Stimulated activated CD8-positive, alpha-beta memory T cell treated with anti-CD3 and anti-CD28 coated beads, Interleukin-15, amount 100 ng/mL, for 1 hour (primary cell): Measurements from ENCODE around the gene CPEB2.

ENCODE experiments used
- DNase-seq: peaks from one replicate; pipeline ENCODE4 v3.0.0-alpha.2; 2020; ENCODE audit warnings: low read depth

The CPEB2 gene

DNA sequence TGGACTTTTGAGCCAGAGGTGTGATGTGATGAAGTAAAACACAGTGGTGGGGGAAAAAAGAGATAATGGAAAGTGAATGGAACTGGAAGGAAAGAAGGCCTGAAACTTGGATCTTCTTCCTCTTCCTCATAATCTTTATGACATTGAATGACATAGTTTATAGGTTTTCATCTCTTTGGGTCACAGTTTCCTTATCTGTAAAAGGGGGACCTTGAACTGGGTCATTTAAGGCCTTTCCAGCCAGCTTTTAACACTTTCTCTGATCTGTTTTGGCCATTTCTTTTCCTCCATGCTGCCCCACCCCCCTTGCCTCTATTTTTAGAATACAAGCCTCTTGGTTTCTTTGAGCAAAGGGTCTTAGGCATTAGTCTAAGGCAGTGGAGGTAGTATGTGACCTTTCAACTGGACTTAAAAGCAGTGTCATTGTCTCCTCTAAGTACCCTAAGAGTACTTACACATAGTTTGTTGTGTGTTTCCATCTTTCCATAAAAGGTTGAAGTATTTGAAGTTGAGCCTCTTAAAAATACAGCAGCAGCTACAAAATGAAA is 7.8 kb downstream of the CPEB2 start:
- no peak for DNase-seq

DNA sequence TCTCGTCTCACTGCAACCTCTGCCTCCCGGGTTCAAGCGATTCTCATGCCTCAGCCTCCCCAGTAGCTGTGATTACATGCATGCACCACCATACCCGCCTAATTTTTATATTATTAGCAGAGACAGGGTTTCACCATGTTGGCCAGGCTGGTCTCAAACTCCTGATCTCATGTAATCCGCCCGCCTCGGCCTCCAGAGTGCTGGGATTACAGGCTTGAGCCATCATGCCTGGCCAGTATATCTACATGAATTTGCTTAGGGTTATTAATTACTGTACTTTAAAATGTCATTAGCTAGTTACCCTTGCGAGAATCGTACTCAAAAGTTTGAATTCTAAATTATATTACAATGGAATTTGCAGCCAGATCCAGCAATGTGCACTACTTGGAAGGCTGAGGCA is 8.9 kb downstream of the CPEB2 start:
- DNase-seq: no peak

DNA sequence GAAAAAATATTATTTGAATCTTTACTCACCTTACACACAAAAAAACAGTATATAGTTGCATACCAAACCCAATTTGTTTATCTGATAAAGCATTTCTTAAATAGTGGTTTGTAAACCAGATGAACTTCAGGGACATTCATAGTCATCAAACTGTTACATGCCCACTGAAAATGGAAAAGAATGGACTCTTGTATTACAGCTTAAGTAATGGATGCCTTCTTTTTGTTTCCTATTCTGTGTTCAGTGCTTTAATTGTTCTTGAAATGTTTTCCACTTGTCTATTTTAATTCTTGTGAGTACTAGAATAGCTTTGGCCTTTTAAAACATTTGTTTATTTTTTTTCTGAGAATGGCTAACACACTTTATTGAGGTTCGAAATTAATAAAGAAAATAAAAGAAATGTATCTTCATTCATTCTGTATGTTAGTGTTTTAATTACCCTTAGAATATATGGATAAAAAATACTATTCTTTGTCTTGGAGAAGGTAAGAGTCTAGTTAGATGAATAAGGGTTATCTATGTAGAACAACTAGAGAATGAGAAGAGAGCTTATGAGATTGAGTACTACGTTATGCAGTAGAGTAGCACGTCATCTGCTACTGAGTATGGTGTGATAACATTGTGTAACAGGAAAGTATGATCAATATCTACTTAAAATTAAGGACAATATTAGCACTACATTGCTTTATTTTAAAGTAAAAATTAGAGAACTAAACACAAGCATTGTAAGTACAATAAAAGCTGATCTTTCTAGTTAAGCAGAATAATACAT is 9.9 kb downstream of the CPEB2 start:
- no peak for DNase-seq

DNA sequence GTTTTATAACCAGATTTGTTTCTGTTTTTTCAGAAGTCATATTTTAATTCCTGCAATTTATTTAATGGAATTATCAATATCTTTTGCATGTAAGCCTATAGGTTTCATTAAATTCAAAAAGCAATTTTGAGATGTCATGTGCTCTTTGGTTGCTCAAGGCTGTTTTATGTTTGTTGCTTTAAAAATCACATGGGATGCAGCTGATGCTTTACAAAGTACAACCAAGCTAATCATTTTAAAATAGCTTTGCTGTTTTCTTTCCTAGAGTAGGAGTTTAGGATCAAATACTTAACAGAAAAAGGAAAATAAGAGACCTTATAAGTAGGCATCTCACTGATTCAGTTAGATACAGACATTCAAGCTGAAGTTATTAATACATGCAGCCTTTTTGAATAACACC is 11.3 kb downstream of the CPEB2 start:
- DNase-seq: no peak

DNA sequence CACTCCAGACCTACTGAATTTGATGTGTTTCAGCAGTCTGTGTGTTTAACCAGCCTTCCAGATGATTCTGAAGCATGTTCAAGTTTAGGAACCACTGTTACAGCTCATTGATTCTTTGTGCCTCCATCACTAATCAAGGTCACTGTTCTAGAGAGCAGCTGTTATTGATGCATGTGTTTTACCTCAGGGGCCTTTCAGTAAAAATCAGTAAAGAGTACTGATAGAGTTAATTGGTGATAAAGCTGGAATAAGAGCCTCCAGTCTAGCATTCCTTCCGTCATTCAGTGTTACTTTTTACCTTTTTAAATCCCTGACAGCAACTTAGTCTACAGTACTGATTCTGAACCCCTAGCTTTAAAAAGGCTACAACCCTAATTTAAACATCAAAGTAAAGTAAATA is 12.9 kb downstream of the CPEB2 start:
- no peak for DNase-seq

DNA sequence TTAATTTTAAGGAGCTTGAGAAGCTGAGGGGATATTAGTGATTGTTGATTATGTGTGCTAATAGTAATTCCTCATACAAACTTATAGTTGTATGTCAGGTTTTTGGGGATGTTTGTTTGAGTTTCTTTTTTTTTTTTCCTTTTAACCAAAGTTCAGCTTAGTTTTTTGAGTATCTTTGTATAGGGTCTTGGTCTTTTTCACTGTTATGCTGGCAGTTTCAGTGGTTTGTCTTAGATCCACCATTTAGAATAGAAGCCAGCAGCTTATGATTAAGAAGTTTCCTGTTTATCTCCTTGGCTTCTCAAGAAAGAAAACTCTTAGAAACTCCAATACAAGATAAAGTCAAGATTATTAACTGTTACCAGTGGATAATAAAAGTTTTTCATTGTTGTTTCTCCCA is 16.1 kb downstream of the CPEB2 start:
- DNase-seq: no peak

DNA sequence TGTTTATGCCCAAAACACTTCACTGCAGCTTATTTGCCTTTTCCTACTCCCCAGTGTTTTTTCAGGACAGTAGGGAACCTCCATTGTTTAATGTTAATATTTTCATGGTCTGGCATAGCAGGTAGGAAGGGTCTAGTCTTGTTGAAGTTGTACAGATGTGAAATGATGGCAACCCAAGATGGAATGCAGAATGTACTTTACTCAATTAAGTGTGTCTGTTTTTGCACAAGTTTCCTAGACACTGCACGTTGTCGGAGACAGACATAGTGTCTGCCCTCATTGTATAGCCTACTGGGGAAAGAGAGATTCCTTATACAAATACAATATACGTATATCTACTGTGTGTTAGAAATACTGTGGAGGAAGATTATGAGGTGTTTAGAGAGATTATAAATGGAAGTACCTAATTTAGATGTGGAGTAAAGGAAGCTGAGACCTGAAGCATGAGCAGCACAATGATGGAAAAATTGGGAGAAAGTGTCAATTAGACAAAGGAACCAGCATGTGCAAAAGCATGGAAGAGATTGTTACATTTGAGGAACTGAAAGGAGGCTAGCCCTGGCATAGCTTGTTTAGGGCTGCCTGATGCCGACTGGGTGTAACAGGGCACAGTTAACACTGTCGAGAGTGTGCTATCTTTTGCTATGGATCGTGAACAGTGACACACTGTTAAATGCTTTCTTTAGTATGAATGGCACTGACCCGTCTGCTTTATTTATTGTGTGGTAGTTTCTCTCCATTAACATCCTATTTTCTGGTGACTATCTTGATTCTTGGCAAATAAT is 18.4 kb downstream of the CPEB2 start:
- no peak for DNase-seq

DNA sequence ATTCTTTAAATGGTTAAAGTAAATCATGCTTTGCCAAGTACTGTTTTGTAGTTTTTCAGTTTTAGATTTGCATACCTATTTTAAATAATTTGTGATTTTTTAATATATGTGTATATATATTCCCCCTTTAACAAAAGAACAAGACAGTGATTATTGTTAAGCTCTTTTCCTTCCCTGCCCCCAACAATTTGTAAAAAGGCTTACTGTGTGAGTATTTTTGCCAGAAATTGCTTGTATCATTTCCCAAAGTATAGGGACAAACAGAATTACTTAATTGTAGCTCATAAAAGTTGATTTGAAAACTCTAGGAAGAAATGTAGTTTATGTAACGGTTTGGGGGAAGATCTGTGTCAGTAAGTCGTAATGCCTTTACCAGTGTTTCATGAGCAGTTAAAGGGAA is 19.0 kb downstream of the CPEB2 start:
- no peak for DNase-seq

DNA sequence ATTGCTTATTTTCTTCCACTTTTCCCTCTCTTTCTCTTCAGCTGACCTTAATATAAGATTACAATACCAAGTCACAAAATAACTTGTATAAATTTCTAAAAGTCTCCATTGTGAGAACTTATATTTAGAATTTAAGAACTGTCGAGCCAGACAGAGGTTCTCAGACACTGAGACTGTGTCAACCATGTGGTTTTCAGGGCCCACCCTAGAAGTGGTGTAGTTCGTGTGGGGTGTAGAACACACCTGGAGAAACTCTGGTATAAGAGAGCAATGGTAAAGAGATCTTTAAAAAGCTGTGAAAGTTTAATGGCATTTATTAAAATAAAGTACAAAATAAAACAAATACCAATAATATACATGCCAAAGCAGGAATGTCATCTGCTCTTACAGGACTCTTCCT is 19.7 kb downstream of the CPEB2 start:
- DNase-seq: no peak

DNA sequence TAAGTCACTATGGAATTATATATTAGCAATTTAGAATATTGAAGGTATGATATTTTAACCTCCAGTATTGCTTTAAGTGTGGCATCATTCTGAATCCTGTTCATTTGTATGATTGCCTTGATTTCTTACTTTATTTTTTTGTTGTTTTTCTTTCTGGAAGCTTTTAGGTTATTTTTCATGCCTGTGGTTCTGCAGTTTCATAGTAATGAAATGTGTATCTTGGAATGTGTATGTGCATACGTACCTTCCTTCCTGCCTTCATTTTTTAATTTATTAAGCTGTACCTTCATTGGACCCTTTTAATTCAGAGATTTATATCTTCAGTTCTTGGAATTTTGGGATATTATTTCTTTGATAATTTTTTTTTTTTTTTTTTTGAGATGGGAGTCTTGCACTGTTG is 22.1 kb downstream of the CPEB2 start:
- DNase-seq: no peak

DNA sequence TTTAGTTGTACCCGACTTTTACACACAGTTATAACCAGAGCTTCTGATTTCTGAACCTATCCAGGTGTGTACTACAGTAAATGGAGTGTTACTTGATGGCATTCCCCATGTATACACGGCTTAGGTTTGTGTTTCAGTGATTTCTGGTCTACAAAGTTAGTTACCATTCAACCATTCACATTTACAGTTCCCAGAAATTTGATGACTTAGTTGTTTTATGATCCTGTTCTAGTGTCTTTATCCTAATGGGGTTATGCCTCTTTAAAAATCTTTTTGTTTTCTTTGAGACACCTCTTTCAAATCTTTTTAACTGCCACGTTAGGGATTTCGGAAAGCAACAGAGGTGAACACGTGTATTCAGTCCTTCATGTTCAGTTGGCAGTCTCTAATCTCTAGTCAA is 23.4 kb downstream of the CPEB2 start:
- DNase-seq: no peak

DNA sequence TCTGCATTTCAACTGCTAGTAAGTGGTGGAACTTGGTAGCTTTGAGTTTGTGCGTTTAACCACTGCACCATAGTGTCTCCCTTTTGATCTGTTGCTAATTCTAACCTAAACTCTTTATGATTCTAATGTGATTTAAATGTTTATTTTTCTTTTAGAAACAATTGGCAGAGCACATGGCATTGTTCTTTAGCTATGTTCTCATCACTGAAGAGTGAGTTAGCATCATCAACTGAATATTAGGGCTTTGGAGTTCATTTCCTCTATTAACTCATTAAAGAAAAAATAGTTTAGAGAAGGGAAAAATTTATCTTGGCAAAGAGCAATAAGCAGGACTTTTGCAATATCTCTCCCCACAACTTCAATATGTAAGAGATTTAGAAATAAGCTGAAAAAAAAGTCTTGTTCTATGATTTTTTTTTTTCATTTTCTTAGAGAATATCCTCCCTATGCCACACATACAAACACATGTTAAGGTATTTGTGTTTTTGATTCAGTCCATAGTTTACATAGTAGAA is 25.7 kb downstream of the CPEB2 start:
- no peak for DNase-seq

DNA sequence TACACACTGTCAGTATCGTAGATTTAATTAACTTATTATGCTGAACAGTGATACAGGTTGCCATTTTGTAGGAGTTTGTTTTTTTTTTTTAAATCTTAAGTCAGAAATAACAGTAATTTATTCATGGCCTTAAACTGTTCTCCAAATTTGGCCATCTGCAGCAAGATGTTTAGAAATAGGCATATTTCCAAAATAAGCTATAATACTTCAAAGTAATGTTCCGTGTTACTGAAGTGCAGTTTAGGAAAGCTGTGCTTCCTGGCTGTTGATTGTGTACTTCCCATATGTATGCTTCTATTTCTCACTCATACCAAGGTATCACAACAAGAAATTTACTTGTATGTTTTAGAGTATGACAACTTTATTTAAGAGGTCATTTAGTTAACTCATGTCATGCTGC is 28.9 kb downstream of the CPEB2 start:
- no peak for DNase-seq

DNA sequence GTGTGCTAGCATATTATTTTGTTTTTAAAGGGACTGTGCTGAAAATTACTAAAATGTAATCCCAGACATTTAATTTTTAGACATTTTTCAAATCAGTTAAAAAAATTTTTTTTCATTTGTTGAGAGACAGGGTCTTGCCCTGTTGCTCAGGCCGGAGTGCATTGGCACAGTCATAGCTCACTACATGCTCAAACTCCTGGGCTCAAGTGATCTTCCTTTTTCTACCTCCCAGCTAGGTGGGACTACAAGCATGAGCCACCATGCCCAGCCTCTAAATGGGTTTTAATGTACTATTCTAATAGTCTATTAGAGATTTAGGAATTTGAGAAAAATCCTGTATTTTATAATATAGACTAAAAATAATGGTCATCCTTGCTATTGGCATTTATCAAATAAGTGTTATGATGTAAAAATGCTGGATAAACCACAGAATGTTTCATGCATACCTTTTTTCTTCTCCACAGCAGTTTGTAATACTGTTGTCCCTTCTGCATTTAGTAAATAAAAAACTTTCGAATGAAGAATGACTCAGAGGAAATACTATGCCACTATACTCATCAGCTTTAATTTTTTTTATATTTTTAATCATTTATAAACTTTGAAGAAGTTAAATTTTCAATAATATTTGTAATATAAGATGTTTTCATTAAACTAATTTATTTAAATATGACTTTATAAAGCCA is 29.9 kb downstream of the CPEB2 start:
- no peak for DNase-seq

DNA sequence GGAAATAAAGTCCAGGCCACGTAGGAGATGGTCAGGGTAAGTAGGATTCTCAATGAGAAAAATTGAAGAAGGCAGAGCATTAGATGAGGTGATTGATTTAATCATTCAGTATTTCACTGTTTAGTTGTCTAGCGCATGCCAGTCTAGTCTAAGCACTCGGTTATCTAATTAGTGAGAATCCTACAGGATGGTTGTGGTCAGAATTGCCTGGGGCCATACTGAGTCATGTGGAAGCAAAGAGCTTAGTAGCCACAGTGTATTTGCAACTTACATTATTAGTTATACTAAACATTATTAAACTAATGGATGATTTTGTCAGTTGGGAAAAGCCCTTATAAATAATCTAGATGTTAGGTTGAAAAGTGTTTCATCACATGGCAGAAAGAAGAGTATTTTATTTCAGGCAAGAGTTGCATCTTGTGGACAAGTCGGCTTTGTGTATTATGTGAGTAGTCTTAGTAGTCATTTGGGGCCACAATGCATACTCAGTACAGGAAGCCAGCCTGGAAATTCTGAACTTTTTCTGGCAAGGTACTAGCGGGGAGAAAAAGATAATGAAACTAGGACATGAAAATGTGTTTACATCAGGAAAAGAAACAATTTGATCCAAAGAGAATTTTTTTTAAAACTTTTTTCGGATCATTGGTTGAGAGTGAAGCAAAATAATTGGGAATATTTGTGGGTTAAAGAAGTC is 31.9 kb downstream of the CPEB2 start:
- no peak for DNase-seq

DNA sequence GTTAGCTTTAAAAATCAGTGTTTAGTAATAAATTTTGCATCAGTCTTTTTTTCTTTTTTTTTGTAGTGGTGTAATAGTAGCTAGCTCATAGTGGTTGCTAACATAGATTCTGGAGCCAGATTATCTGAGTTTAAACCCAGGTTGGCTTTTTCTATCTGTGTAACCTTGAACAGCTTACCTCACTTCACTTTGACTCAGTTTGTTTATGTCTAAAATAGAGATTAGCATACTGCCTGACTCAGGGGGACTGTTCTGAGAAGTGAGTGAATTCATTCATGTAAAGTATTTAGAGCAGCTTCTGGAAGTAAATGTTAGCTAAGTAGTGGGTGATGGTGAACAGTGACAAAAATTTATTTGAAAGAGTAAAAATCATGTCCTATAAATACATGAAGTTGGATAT is 32.9 kb downstream of the CPEB2 start:
- DNase-seq: no peak

DNA sequence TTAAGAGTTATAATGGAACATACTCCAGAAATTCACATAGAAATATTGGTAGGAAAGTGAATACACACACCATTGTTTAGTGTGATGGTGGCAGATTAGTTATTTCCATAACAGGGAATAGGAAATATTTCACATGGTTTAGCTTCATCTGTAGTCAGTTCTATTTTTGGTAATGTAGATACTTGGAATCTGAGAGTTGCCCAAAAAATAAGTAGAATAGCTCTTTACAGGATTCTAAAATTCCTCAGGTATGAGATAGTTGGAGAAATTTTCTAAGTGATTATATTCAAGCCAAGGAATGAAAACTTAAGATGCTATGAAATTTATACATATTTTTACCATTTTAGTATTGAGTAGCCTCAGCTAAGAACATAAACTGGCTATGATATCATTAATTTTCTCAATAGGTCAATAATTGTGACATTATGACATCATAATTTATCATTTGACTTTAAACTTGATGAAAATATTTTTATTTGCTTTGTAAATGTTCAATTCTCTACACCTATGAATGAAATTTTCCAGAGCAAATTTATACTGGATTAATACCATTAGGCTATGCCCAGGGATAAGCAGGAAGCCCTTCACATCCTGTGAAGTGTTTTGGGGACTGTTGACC is 35.8 kb downstream of the CPEB2 start:
- DNase-seq: no peak

DNA sequence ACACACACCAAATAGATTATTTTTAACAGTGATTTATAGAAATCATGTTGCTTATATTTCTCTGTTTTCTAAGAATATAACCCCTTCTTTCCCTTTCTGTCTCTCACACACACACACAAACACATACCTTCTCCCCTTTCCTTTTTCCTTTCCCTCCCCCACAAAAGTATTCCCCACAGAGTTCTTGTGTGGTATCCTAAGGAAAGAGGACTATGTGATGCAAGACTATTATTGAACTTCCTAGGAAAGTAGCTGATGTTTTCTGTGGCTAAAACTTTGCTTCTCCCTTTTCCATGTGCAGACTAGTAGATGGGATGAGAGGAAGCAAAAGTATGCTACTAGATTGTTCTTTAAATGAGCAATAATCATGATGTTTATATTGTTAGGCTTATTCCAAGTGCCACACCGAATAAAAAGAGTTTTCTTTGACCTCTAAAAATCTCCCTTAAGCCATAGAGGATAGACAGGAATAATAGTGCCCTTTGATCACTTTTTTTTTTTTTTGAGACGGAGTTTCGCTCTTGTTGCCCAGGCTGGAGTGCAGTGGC is 38.7 kb downstream of the CPEB2 start:
- DNase-seq: no peak

DNA sequence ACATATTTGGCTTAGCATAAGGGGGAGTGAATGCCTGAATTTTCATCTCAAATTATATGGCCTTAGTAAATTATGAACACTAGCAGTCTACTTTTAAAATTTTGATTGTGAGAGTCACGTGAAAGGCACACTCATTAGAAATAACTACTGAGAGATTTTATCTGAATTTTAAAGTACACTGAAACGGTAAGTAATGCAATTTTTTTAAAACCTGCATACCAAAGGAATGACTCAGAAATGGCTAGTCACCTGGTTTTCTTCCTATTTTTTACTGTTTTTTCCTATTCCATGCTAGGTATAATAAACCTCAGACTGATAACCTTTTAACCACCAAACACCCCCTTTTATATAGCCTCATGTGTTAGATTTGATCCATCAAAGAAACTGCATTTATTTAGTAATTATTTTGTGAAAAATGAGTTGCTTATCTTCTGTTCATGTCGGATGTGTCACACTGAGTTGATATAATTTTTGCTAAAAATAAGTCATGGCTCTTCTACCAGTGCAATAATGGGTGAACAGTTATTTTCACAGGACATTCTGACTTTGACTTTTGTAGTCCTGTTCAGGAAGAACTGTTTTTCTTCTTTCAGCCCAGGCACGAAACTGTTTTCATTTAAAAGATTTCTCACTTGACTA is 40.4 kb downstream of the CPEB2 start:
- DNase-seq: no peak

DNA sequence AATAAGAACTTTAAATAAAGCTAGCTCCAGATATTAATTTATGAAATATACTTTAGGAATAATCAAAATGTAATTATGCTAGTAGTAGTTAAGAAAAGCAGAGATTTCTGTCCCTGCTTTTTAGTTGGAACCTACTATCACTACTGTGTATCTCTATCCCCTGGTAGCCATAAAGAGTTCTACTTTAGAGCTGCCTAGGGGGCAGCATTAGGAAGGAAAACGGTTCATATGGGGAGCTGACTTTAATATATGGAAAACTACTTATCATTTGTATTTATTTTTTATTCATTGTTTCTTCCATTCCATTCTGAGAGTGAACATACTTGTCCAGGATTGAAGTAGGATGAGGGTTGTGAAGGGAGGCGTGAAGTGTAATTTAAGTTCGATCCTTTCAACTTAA is 40.9 kb downstream of the CPEB2 start:
- no peak for DNase-seq

DNA sequence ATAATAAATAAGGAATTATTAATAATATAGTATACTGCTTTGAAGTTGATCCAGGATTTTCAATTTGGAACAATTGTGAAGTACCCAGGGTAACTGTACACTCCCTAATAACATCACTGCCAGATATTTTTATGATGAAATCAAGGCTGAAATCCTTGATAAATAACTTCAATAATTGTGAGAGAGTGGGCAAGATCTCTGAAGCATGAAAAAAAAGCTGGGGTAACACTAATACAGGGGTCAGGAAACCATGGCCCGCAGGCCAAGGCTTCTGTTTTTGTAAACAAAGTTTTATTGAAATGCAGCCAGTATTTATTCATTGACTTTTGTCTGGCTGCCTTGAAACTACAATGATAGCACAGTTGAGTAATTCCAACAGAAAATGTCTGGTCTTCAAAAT is 41.6 kb downstream of the CPEB2 start:
- no peak for DNase-seq
